CD4-positive, alpha-beta T cell treated with Interleukin-17A for 4 hours (primary cell): Measurements from ENCODE around the gene ELAPOR1.

ENCODE experiments used
- DNase-seq: peaks from one replicate; pipeline ENCODE4 v3.0.0-alpha.2; 2020; ENCODE audit warnings: mixed read lengths

Gene ELAPOR1, protein sequence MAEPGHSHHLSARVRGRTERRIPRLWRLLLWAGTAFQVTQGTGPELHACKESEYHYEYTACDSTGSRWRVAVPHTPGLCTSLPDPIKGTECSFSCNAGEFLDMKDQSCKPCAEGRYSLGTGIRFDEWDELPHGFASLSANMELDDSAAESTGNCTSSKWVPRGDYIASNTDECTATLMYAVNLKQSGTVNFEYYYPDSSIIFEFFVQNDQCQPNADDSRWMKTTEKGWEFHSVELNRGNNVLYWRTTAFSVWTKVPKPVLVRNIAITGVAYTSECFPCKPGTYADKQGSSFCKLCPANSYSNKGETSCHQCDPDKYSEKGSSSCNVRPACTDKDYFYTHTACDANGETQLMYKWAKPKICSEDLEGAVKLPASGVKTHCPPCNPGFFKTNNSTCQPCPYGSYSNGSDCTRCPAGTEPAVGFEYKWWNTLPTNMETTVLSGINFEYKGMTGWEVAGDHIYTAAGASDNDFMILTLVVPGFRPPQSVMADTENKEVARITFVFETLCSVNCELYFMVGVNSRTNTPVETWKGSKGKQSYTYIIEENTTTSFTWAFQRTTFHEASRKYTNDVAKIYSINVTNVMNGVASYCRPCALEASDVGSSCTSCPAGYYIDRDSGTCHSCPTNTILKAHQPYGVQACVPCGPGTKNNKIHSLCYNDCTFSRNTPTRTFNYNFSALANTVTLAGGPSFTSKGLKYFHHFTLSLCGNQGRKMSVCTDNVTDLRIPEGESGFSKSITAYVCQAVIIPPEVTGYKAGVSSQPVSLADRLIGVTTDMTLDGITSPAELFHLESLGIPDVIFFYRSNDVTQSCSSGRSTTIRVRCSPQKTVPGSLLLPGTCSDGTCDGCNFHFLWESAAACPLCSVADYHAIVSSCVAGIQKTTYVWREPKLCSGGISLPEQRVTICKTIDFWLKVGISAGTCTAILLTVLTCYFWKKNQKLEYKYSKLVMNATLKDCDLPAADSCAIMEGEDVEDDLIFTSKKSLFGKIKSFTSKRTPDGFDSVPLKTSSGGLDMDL

GRCh38 chr1:109113590-109114341 is at the start of gene ELAPOR1:
Gene ELAPOR1, plus strand, starts transcription at chr1:109114115. Its CDS starts 69 bp downstream, at chr1:109114184.
- peak; percentile 93 for DNase-seq

DNA sequence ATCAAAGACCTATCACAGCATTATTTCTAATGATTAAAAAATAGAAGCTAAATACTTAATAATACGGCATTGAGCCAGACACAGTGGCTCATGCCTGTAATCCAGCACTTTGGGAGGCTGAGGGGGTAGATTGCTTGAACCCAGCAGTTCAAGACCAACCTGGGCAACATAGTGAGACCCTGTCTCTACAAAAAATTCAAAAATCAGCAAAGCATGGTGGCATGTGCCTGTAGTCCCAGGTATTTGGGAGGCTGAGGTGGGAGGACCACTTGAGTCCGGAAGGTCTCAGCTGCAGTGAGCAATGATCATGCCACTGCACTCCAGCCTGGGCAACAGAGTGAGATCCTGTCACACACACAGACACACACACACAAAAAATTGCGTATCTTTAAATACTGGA is 48.8 kb upstream of the ELAPOR1 start:
- DNase-seq = no peak

- no peak for DNase-seq
Observed at GRCh38 chr1:109067883-109068282, 46.0 kb upstream of the ELAPOR1 start.

- no peak for DNase-seq
Observed at GRCh38 chr1:109069294-109069693, 44.6 kb upstream of the ELAPOR1 start.

DNA sequence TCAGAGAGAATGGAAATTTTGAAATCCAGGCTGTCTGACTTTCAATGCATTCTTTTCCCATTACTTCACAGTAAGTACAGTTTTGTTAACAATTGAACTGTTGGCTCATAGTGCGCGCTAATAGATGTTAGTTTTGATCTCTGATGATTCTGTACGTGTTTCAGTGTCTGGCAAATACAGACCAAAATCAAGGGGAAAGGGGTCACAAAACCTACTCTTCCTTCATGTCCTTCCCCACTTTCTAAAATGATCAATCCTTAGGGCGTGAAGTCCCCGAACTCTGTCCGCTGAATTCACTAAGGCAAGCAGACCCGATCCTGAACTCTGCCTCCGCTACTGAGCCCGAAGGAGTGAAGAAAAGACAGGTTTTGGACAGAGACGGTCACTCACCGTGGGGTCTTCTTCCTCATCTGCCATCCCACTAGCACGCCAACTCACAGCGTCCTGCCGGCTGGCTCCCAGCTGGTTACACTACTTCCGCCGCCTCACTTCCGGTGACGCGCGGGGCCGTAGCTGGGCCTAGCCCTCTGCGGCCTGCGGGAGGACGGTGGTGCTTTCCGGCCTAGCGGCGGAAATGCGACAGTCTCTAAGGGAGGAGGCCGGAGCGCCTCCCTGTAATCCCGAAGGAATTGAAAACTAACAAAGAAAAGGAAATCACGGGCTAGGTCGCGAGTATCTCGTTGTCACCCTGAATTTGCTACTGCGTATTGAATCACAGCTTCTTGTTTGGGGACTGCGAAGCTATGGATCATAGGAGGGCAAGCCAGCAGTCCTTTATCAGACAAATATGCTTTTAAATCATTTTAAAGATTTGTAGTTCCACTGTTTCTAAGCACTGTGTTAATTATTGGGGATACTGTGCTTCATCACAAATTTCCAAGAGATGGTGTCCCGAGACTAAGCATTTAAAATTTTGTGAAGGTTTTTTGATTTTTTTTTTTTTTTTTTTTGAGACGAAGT is 38.1 kb upstream of the ELAPOR1 start, which contains the start of gene TAF13:
Gene TAF13, minus strand, starts transcription at position 473 of the 960 bp plus-strand sequence. Its CDS starts 56 bp downstream, at position 417.
- peak; percentile 89 for DNase-seq

DNA sequence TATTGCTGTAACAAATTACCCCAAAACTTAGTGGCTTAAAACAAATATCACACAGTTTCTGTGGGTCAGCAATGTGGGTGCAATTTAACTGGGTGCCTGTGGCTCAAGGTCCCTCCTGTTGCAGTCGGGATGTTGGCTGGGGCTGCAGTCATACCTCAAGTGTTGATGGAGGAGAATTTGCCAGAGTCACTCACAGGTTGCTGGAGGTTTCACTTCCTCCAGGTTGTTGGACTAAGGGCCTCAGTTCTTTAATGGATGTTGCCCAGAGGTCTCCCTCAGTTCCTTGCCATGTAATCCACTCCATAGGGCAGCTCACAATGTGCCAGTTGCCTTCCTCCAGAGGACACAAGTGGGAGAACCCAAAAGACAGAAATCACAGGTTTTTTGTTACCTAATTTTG is 35.6 kb upstream of the ELAPOR1 start:
- DNase-seq = no peak

DNA sequence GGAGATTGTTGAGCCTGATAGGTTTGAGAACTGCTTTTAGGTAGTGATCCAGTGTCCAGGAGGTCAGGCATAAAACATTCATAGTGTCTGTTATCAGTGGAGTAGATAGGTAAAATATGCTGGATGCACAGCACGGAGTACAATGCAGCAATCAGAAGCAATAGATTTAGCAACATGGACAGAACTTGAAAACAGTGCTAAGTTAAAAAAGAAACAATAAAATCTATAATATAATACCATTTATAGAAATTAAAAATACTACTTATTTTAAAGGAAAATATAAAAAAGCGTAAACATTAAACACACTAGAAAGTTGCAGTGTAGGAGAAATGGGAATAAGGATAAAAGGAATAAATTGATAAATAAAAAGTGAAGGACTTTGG is 34.7 kb upstream of the ELAPOR1 start:
- no peak for DNase-seq

DNA sequence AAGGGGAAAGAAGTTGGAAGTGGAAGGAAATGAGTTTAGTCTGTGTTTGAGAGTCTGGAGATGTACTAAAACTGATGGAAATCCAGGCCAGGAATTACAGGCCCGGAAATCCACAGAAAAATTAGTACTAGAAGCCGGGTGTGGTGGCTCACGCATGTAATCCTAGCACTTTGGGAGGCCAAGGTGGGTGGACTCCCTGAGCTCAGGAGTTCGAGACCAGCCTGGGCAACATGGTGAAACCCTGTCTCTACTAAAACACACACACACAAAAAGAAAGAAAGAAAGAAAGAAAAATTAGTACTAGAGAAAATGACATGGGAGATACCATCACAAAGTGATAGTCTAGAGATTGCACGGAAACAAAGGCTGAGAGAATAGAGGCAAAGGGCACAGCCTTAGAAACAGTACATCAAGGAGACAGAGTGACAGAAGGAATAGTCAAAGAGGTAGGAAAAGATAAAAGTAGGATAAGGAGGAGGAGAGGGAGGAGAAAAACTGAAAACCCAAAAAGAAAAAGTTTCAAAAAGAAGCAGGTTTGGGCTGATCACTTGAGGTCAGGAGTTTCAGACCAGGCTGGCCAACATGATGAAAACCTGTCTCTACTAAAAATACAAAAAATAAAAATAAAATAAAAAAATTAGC is 33.4 kb upstream of the ELAPOR1 start:
- DNase-seq = no peak

DNA sequence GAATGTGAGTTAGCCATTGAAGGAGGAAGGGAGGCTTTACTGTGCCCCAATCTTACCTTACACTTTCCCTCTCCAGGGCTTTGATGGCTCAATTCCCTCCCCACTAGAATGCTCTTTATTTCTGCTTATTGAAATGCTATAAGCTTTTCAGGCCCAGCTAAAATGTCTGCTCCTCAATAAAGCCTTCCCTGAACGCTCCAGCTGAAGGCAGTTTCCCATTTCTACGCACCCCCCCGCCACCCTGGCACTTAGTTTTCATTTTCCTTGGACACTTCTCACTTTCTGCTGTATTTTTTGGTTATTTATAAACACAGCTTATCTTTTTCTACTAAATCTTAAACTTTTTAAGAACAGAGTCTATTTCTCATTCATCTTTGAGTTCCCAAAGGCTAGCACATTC is 30.4 kb upstream of the ELAPOR1 start:
- DNase-seq = no peak

GRCh38 chr1:109083923-109084322 is 30.0 kb upstream of the ELAPOR1 start:
- DNase-seq = no peak

- DNase-seq = no peak
Observed at GRCh38 chr1:109084563-109085517, 29.1 kb upstream of the ELAPOR1 start.

- peak; percentile 28 for DNase-seq
Observed at GRCh38 chr1:109089242-109090015, 24.5 kb upstream of the ELAPOR1 start.

- DNase-seq = peak; percentile 89
Observed at GRCh38 chr1:109090196-109091077, 23.5 kb upstream of the ELAPOR1 start, which contains the start of gene TMEM167B. Gene TMEM167B, plus strand, starts transcription at chr1:109090764. Its CDS starts 109 bp downstream, at chr1:109090873.

GRCh38 chr1:109091078-109091838 is 22.7 kb upstream of the ELAPOR1 start:
- no peak for DNase-seq

DNA sequence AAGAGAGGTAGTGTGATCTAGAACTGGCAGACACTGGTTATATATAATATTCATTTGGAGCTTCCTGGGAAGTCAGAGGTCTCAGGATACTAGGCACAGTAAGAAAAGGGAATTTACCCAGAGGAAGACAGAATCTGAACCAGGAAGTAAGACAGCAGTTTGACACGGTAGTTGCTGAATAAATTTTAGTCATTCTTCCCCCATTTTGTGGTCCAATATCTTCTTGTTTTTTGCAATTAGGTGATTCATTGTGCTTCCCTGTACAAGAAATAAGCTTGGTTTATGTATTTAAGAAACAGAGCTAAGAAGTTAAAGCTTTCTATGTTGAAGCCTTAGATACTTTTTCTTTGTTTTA is 22.1 kb upstream of the ELAPOR1 start:
- no peak for DNase-seq

DNA sequence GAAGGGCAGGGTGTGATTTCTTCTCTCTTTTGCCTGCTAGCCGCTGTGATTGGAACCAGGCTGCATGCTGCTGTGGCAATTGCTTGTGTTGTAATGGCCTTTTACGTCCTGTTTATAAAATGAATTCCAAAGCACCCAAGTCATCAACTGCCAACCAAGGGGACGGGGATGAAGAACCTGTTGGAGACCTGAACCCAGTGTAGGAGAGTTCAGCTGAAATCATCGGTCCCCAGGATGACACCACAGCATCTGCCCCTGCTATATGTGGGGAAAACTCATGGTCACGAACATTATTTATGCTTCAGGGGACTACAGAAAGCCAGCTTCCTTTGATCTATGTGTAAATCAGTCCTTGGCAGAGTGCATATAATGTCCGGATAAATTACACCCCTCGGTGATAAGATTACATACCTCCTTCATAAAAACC is 19.5 kb upstream of the ELAPOR1 start:
- DNase-seq = no peak

- no peak for DNase-seq
Observed at GRCh38 chr1:109094871-109095270, 19.0 kb upstream of the ELAPOR1 start.
